Measurements from ENCODE around the gene CMTR1.

Gene CMTR1

DNA sequence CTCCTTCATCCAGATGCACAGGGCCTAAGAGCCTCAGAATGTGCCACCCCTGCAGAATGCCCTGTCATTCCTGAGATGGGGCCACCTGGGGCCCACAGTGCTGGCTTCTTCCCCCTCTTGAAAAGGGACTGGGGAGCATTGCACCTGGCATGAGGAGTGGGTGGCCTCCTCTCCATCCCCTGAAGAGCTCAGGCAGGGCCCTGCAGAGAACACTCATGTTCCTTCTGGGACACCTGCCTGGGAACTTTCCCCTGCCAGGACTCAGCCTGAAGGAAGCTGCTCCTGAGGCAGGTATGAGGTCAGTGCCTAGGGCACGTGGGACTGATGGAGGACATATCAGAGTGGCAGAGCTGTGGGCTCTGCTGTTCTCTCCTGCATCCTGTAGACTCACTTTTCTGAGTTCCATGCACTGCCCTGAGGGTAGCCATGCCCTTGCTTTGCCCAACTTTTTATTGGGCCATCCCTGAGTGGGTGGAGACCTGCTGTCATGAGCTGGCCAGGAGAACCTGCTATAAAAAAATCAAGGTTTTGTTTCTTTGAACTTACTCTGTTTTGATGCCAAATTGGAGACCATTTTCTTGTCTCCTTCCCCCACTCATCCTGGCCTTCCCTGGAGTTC lies 47.2 kb downstream of the CMTR1 start:
- DNase-seq, result no peak

DNA sequence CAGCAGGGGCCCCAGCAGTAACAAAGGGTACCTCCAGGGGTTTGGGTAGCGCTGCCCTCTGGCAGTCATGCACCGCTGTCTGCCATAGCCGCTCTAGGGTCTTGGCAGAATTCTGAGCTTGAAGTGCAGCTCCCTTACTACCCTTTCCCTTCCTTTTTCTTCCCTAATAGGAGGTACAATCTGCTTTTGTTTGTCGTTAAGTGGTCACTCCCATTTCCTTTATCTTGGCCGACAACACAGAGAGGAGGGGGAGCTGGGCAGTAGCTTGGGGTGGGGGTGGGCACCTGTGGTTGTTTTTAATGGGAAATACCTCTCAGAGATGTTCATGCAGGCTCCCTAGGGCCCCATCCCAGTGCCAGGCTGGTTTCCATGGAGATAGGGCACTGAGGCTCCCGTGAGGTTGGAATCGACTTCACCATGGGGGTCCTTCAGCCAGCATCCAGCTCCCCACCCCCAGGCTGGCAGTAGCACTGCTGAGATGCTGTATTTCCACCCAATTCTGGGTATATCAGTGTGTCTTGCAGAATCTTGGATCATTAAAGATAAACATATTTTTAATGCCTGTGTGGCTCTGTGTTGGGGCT lies 48.0 kb downstream of the CMTR1 start:
- no peak for DNase-seq

DNA sequence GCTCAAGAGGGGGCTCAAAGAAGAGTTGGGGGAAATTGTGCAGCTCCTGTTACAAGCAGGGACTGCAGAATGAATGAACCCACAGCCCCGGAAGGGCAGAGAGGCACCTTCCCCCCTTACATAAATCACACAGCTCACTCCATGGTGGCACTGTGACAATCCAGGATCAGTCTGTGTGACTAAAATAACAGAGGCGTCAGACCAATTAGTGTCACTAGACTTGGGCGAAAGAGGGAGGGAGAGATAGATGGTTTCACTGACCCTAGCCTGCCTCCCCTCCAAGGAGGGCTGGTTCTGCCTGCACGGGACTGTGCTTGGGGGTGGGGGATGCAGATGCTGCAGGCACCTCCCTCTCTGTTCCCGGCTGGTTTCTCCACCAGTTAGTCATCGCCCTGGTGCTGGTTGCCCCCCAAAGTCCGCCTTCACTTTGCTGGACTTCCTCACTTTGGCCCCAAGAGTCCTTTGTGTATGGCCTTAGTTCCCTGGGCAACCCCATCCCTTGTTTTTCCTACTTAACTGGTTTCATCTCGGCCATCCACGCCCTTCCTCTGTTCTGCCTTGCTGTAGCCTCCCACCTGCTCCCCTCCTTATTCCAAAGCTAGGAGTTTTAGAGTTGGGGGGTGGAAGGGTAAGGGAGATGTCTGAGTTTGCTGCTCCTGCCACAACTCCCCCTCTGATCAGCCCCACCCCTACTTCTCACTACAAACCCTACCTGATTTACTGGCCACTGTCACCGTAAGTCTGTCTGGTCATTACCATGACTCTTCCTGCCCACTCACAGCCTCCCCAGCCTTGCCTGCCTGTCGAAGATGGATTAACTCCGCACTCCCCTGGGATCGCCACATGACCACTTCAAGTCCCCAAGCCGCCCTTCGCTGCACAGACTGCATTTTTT lies 48.9 kb downstream of the CMTR1 start:
- peak; percentile 30 to 79 for DNase-seq

DNA sequence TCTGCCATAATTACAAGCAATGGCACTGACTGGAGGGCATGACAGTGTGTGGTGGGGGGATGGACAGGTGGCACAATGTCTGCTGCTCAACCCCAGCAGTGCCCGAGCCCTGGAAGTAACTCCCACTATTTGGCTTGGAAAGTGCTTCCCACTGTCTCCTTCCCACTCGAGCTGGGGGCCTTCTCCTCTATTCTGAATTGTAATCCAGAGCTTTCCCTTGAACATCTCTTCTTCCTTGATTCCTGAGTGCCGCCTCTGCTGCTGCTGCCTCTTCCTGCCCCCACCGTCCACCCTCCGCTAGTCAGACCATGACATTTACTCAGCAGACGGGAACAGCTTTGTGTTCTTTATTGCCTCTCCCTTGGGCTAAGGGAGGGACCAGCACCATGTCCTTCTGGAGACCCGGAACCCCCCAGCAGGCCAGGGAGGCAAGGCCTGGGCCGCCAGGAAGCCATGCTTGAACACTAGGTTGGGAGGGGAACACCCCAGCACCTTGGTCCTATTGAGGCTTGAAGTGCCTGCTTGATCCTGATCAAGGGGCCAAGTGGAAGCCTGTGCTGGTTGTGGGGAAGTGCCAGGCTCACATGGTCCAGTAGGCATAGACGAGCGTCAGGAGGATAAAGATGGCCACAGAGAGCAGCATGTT lies 49.7 kb downstream of the CMTR1 start:
- DNase-seq, result peak in 1 of 2 experiments; percentile 42

DNA sequence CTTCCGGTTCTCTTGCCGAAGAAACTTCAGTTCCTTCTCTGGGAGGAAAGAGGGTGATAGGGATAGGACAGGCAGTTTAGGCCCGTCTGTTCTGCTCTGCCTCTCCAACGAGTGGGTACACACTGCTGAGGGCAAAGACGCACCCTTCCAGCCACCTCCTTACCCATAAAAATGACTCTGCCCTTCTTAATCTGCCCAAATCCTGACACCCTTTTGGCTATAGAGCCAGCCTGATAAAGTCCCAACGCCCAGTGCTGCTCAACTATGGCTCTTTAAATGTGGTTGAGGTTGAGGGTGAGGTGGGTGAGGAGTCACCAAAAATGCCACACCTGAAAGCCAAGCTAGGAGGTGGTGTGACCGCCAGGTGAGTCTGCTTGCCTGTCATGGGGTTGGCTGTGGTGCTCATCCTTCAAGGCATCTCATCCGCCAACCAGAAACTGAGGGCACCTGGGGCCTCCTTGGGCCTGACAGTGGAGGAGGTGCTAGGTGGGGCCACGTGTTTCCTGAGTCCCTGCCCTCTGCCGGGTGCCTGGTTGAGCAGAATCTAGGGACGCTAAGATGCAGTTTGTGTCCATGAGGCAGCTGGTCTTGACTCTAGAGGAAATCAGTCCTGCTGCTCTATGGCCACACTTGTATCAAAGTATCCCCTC lies 50.4 kb downstream of the CMTR1 start:
- no peak for DNase-seq

DNA sequence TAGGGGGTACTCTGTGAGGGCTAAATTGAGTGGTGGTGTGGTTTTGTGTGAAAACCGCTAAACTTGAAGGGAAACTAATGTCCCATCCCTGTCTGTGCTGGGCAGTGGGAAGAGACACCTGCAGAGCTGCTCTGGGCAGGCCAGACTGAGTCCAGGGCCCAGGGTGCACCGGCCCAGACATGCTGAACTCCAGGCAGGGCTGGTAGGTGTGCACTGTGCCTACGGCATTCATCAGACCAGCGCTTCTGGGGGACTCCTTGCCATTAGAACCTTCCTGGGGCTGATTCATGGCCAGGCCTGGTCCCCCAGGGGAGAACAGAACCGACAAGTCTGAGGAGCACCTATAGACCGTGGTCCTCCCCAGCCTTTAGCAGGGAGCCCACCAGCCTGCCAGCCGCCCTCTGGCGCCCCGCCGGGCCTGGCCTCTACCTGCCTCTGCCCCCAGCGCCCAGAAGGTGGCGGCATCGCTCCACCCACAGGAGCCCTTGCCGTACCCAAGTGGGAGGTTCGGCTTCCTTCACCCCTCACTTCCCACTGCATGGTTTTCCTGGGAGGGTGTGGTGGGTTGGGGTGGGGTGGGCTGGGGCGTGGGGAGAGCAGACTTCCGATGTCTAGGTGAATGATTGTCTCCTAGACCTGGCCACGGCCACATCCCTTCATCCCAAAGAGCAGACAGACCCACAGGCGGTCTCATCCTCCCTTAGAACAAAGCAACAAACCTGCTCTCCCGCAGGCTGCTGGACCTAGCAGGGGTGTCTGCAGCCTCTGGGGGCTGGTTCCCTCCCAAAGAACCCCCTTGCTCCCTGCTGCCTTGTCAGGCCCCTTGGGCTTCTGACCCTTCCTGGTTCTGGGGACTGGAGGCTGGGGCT lies 51.1 kb downstream of the CMTR1 start:
- DNase-seq, result peak in 1 of 2 experiments; percentile 54

DNA sequence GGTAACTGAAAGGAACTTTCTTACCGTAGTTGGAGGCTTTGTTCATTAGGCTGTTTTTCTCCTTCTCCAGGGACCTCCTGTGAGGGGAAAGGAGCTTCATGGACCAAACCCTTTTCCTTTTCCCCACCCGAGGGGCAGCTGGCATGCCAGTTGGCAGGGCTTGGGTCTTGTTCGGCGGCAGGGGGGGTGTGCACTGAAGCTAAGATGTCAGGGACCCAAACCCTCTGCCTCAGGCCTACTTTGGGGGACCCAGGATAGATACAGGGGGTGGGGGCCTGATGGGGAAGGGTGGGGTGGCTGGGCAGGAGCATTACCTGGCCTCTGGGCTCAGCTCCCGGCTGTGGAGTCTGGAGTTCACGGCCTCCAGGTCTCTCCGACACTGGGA lies 51.8 kb downstream of the CMTR1 start:
- no peak for DNase-seq

DNA sequence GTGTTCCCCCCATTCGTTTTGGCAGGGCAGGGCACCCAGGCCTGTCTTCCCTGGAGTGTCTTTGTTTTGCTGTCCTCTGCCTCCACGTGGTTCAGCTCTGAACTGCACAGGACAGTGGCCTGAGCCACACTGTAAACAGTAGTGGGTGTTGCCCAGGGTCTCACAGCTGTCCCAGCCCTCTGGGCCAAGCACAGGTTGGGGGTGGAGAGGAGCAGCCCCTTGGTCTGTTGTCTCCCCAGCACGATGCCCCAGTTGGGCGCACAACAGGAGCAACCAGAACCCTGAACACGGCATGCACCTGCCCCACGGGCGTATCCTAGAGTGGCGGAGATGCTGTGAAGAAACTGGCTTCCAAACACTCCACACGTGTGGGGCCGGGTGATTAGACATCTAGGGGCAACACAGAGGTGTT lies 52.3 kb downstream of the CMTR1 start:
- no peak for DNase-seq

DNA sequence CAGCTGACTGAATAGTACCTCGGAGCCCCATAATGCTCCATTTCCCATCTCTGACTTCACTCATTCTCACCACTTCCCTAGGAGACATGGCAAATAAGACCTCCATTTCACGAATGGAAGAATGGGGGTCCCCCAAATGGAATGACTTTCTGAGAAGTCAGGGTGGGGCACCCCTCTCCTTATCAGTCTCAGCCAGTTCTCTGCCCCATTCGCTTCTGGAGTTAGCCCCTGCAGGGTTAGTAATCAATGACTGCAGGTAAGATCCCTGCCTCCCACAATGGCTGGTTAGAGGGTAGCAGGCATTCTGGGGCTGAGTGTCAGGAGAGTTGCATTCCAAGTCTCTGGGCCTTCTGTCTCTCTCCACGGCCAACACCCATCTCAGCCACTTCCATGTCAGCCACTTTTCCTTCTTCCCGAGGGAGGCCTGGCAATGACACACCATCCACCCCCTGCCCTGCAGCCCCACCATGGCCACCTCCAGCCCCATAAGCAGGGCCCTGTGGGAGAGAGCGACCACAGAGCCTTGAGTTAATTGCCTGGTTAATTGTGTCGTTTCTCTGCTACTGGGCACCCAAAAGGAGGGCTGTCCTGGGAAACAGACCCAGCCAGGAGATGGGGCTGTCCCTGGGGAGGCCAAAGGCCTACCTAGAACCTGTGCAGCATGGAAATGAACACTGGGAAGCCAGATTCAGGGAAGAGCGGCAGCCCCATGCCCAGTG lies 53.3 kb downstream of the CMTR1 start:
- DNase-seq, result no peak

DNA sequence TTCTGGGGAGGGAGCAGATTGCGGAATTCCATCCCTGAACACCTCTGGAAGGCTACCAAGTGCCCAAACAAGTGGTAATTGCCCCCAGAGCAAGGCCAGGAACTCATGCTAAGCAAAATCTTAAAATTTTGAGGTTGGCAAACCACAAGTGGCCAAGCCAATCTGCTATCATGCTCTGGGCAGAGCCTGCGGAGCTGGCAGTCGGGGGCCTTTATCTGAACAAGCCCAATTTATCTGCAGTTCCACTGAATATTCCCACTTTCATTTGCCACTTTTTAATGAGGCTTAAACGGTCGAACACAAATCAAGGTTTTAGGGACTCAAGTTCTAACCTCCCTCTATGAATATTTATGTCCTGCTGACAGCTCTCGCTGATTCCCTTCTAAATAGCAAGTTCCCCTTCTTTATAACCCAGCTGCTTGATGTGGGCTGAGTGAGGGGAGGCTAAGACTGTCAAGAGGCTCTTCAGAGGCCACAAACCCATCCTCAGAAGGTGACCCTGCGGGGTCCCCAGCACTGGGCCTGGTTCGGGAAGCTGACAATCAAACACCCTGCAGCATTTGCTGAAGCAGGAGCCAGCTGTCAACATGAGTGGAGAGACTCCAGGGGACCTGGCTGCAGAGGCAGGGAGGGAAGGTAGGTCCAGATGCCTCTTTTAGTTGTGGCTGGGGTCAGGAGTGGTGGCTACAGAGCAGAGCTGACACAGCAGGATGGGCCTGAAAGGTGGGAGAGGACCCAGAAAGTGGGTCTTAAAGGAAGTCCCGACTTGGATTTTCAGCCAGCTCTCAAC lies 54.8 kb downstream of the CMTR1 start:
- DNase-seq, result peak in 1 of 2 experiments; percentile 34

DNA sequence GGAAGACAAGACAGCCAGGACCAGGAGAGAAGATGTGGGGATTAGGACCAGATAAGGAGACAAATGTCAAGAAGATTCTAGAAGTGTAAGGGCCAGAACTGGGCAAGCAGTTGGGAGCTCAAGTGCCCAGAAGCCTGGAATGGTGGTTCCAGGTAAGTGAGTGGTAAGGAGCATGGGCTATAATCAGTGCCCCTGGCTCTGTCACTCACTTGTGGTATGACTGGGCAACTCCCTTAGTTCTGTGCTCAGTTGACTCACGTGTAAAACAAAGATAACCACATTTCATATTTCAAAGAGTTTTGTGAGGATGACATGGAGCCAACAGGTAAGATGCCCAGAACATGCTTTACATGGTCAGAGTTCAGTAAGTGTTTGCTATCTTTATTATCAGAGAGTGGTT lies 55.5 kb downstream of the CMTR1 start:
- DNase-seq, result no peak

DNA sequence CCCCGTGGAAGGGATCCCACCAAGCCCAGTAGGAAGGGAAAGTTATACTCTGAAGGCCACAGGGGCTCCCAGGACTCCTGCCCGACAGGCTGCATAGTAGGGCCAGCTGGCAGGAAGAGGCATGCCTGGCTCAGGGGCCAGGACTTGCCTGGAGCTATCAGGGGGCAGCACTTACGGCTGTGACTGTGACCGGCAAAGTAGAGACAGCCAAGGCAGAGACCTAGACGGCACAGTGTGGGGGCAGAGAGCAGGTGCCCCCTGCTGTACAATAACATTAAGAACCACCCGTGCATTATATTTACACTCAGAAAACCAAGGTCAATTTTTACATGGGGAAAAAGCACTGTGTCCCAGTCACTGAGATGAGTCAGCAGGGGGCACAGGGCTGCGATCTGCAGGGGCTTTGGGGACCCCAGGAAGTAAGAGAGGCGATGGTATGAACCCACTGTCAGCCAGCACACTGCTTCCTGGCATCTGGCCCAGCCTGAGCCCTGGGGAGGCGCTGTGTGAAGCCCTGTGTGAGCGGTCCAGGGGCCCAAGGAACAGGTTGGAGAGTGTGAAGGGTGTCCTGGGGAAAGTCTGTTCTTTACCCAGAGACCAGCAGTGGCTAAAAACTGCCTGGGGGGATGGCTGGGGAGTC lies 56.8 kb downstream of the CMTR1 start:
- DNase-seq, result no peak

DNA sequence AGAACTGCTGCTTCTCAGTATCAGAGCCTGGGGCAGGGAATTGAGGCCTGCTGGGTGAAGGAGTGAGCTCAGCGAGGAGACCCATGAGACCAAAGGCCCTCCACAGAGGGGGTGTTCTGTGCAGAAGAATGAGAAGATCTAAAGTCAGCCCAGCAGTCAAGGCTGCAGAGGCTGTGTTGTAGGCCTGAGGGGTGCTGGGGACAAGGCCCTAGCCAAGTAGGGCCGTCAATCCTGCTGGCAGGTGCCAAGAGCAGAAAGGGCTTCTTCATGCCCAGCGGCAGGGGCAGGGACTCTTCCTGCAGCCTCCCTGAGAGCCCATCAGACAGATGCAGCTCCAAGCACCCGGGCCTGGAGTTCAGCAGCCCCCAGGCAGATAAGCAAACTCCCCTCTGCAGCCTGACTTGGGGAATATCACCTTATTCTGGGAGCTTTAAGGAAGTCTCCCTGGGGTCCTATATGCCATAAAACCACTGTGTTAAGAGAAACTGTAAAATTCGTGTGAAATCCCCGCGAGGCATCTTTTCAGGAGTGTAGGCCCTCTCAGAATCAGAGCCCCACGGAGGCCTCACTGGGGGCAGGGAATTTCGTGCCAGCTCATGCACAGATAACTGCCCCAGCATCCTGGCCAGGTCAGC lies 57.6 kb downstream of the CMTR1 start:
- no peak for DNase-seq

DNA sequence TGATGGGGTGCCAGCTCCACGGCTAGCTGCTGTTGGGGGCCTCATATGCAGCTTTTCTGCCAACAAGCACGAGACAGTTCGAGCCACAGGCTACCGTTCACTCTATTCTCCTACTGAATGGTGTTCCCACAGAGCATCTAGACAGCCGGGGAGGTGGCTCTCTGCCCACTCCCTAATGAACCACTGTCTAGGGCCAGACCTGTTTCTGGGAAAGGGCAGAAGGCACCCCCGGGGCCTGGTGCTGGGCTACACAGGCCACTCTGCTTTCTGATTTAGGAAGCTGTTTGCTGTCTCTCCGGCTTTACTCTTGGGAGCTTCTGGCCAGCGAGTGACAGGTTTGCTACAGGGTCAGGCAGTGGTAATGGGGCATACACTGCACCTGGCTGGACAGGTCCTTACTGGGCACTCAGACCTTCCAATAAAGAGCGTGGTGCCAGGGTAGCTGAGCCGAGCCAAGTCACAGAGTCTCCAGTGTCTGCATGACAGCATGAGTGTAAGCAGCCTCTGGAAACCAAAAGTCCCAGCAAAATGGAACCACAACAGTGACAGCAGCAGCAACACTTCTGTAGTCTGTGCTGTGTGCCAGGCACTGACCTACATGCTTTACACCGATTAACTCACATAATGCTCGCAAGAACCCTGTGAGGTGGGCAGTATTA lies 58.3 kb downstream of the CMTR1 start:
- no peak for DNase-seq

DNA sequence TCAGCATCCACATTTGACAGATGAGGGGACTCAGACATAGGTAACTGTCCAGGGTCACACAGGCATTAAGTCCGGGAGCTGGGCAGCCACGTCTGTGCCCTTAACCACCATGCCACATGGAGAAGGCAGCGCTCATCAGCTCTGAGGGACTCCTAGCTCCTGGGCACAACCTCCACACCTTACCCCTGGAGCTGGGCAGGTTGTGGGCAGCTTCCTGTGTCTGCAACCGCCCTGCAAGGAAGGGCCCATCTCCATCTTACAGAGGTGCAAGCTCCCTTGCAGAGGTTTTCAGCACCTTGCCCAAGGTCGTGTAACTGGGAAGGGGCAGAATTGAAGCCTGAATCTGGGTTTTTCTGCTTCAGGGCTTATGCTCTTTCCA lies 58.8 kb downstream of the CMTR1 start:
- no peak for DNase-seq

DNA sequence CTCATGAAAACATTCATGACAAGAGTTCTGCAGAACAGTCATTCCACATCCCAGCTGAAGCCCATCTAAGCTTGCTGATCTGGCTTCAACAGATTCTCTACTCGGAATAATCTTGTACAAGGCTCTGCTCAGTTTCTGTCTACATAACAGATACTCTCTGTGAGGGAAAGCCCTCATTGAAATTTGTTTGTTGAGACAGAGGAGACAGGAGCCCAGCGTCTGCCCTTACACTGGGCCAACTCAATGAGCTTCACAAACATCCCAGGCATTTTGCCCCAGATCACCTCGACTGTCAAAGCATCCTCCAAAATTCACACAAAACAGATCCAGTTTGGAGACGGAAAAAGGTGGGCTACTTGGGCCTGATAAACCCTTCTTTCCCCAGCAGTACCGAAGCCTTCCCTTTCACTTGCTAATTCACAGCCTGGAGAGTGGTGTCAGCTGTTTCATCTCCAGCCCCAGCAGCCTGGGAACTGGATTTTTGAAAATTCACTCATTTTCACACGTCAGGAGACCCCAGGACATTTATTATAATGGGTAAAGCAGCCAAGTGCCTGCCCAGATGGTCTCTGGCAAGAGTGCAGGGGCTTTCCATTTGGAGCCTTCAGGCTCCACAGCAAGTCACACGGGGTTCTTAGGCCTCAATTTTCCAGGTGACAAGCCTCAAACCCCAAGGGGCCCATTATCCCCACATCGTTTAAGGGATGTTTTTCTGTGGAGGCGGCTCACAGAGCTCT lies 59.4 kb downstream of the CMTR1 start:
- no peak for DNase-seq

DNA sequence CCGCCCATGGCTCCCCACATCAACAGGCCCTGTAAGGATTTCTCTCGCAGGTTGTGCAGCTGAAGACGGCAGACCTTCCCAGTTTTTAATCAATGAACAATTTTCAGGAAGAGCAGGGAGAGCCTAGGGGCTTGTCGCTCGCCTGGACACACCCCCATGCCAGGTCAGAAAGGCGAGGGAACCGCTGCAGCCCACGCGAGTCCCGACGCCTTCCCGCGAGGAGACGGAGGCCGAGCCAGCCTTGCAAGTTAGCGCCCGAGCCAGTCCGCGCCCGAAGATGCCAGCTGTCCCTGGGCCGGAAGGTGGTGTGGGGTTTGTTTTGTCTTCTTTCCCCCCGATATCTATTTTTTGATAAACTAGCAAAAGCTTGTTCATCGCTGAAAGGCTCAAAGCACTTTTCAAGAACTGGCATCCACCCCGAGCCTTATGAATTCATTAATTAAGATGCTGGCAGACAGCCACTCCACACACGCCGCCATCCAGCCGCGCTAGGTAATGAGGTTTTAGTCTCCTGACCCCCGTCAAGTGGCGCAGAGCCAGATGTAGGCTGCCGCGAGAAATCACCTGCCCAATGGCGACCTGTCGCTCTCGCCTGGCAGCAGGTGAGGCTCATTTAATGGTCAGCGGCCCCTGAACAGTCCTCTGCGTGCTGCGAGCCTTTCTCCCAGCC lies 60.1 kb downstream of the CMTR1 start:
- peak; percentile 54 to 62 for DNase-seq

DNA sequence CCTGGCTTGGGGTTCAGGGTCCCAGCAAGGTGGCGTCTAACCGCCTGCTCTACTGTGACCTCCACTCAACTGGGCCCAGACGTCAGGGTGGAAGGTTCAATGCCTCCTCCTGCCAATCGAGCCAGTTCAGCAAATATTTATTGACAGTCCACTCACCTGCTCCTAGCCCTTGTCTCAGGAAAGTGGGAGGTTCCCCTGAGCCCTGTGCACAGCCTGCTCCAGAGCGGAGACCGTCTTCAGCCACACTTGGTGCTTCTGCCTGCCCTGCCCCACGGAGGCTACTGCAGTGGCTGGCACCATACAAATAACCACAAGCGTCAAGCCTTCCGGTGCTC lies 60.6 kb downstream of the CMTR1 start:
- DNase-seq, result peak in 1 of 2 experiments; percentile 54
